ENCODE results near the gene RORC.

DNA sequence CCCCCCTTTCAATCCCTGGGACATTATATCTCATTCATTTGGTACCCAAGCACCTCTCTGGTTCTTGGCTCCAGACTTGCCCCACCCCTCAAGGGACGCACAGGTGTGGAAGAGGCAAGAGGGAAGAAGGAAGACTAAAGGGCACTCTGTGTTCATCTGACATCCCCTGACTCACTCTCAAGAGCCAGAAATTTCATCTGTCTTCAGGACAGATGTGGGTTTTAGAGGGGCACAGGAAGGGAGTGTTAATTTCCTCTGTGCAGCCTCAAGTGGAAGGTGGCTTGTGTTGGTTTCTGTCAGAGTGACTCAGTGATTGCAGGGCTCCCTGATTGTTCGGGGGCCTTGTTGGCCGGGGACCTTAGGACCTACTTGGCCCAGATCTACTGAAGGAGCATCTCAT lies 5.6 kb upstream of the RORC start:
- TF ChIP-seq ZNF70 (CRISPR knock-in tag; IDR thresholded peaks at IDR 0.05): no peak
- TF ChIP-seq, protein P1, sequence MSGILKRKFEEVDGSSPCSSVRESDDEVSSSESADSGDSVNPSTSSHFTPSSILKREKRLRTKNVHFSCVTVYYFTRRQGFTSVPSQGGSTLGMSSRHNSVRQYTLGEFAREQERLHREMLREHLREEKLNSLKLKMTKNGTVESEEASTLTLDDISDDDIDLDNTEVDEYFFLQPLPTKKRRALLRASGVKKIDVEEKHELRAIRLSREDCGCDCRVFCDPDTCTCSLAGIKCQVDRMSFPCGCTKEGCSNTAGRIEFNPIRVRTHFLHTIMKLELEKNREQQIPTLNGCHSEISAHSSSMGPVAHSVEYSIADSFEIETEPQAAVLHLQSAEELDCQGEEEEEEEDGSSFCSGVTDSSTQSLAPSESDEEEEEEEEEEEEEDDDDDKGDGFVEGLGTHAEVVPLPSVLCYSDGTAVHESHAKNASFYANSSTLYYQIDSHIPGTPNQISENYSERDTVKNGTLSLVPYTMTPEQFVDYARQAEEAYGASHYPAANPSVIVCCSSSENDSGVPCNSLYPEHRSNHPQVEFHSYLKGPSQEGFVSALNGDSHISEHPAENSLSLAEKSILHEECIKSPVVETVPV (CRISPR knock-in tag; IDR thresholded peaks at IDR 0.05): no peak
- no peak for TF ChIP-seq PPARA (CRISPR knock-in tag; IDR thresholded peaks at IDR 0.05; ENCODE audit: borderline replicate concordance)
- TF ChIP-seq TSHZ2 (CRISPR knock-in tag; IDR thresholded peaks at IDR 0.05): no peak
- no peak for TF ChIP-seq ZC3H10 (CRISPR knock-in tag; IDR thresholded peaks at IDR 0.05)

Data from SK-N-SH treated with all-trans-retinoic acid at 6 μM for 48 hours (cell line).